Activated CD4-positive, CD25-positive, alpha-beta regulatory T cell treated with anti-CD3 and anti-CD28 coated beads, Interleukin-2, amount 50 U/mL, for 24 hours (primary cell): ENCODE data around the gene SPTLC1.
A peak's percentile ranks its signal among the peaks of the same experiment; 100 is the strongest.

Experiments
- ATAC-seq, 2 donors: fragments of 150-1000 bp; cut with Tn5 transposase; one replicate each; pipeline ENCODE4 v1.10.0; 2021; ENCODE audit warnings: mild to moderate bottlenecking in 1 of 2, moderate library complexity in 1 of 2

The SPTLC1 gene

GRCh38 chr9:92094655-92095054 is 20.6 kb downstream of the SPTLC1 start:
- peak; percentile 91 for ATAC-seq

- ATAC-seq = no peak
Measured at GRCh38 chr9:92077888-92078287, 37.3 kb downstream of the SPTLC1 start.

GRCh38 chr9:92071634-92072033 is 43.6 kb downstream of the SPTLC1 start:
- ATAC-seq = no peak

GRCh38 chr9:92066168-92066567 is 49.0 kb downstream of the SPTLC1 start:
- ATAC-seq = no peak

GRCh38 chr9:92064711-92065110 is 50.5 kb downstream of the SPTLC1 start:
- no peak for ATAC-seq

- no peak for ATAC-seq
Measured at GRCh38 chr9:92061184-92061583, 54.0 kb downstream of the SPTLC1 start.

GRCh38 chr9:92059661-92060060 is 55.6 kb downstream of the SPTLC1 start:
- no peak for ATAC-seq

GRCh38 chr9:92058723-92059444 is 56.3 kb downstream of the SPTLC1 start:
- ATAC-seq = peak in 1 of 2 donors; percentile 17

GRCh38 chr9:92058026-92058425 is 57.2 kb downstream of the SPTLC1 start:
- ATAC-seq = no peak

GRCh38 chr9:92057226-92057625 is 58.0 kb downstream of the SPTLC1 start:
- no peak for ATAC-seq

- no peak for ATAC-seq
Measured at GRCh38 chr9:92055624-92056023, 59.6 kb downstream of the SPTLC1 start.

GRCh38 chr9:92048924-92049625 is 66.1 kb downstream of the SPTLC1 start:
- no peak for ATAC-seq

- no peak for ATAC-seq
Measured at GRCh38 chr9:92047500-92047899, 67.7 kb downstream of the SPTLC1 start.

- no peak for ATAC-seq
Measured at GRCh38 chr9:92046676-92047075, 68.5 kb downstream of the SPTLC1 start.

- ATAC-seq = no peak
Measured at GRCh38 chr9:92044936-92045335, 70.3 kb downstream of the SPTLC1 start.

- ATAC-seq = no peak
Measured at GRCh38 chr9:92043002-92043401, 72.2 kb downstream of the SPTLC1 start.

GRCh38 chr9:92042260-92042659 is 73.0 kb downstream of the SPTLC1 start:
- ATAC-seq = no peak

GRCh38 chr9:92036756-92037155 is 78.5 kb downstream of the SPTLC1 start:
- ATAC-seq = no peak

- no peak for ATAC-seq
Measured at GRCh38 chr9:92036411-92036746, 78.8 kb downstream of the SPTLC1 start.

GRCh38 chr9:92035687-92036410 is 79.4 kb downstream of the SPTLC1 start:
- no peak for ATAC-seq

- ATAC-seq = no peak
Measured at GRCh38 chr9:92035146-92035545, 80.1 kb downstream of the SPTLC1 start.

- no peak for ATAC-seq
Measured at GRCh38 chr9:92033991-92034390, 81.2 kb downstream of the SPTLC1 start.

GRCh38 chr9:92033307-92033706 is 81.9 kb downstream of the SPTLC1 start:
- ATAC-seq = no peak

- no peak for ATAC-seq
Measured at GRCh38 chr9:92032891-92033290, 82.3 kb downstream of the SPTLC1 start.
